D341Med (cell line): ENCODE results near the gene SYT3.

Source experiments
- DNase-seq: peaks from one replicate; pipeline ENCODE4 v3.0.0; 2012; ENCODE audit warnings: low spot score

Gene SYT3

GRCh38 chr19:50639121-50640112 is at the start of gene SYT3:
Gene SYT3 (minus strand): TSS chr19:50639881. CDS start chr19:50637411, 2,470 bp downstream.
- peak; percentile 88 for DNase-seq

- no peak for DNase-seq
These were observed 49.1 kb upstream of the SYT3 start for GRCh38 chr19:50688766-50689165.

GRCh38 chr19:50686310-50687032 is 46.8 kb upstream of the SYT3 start:
- DNase-seq = no peak

GRCh38 chr19:50679177-50680125 is 39.8 kb upstream of the SYT3 start:
- DNase-seq = peak; percentile 94

- no peak for DNase-seq
These were observed 38.6 kb upstream of the SYT3 start for GRCh38 chr19:50678323-50678722.

GRCh38 chr19:50677636-50678035 is 38.0 kb upstream of the SYT3 start:
- no peak for DNase-seq

GRCh38 chr19:50676625-50677197 is 37.0 kb upstream of the SYT3 start:
- DNase-seq = no peak

GRCh38 chr19:50673118-50673517 is 33.4 kb upstream of the SYT3 start:
- no peak for DNase-seq

GRCh38 chr19:50670102-50670380 is 30.4 kb upstream of the SYT3 start:
- DNase-seq = no peak

GRCh38 chr19:50669302-50670101 is 29.8 kb upstream of the SYT3 start:
- peak; percentile 64 for DNase-seq

GRCh38 chr19:50668879-50669278 is 29.2 kb upstream of the SYT3 start:
- no peak for DNase-seq

GRCh38 chr19:50668416-50668815 is 28.7 kb upstream of the SYT3 start:
- no peak for DNase-seq

- no peak for DNase-seq
These were observed 28.1 kb upstream of the SYT3 start for GRCh38 chr19:50667759-50668231.

GRCh38 chr19:50667177-50667758 is 27.6 kb upstream of the SYT3 start:
- DNase-seq = no peak

- DNase-seq = no peak
These were observed 26.9 kb upstream of the SYT3 start for GRCh38 chr19:50666346-50667176.

- DNase-seq = no peak
These were observed 24.5 kb upstream of the SYT3 start for GRCh38 chr19:50664204-50664603.

GRCh38 chr19:50663482-50663790 is 23.8 kb upstream of the SYT3 start:
- no peak for DNase-seq

- DNase-seq = no peak
These were observed 23.2 kb upstream of the SYT3 start for GRCh38 chr19:50662651-50663481.
